OCI-LY7 (cell line): ENCODE results near the gene PIGN. TPM values are rescaled to one million over a fixed set of nuclear protein-coding genes. Genes with fewer than 3 reads are reported as not detected.

Source experiments
- BruUV-seq: library from RNA; stranded (reverse); fragments of 400-500 nt; replicated peaks from 2 replicates; lab custom pipeline; 2021; lab: Mats Ljungman, UMichigan
- CTCF ChIA-PET: fragments of 300-600 bp; sonication (Branson Sonifier 250); formaldehyde crosslinking; loops from one replicate; lab custom pipeline; 2022; ENCODE audit warnings: antibody characterized with exemption; ENCODE audit not compliant: unreplicated experiment; lab: Charles Lee
- POLR2A ChIA-PET: fragments of 300-600 bp; sonication (Branson Sonifier 250); formaldehyde crosslinking; loops from one replicate; lab custom pipeline; 2022; ENCODE audit warnings: antibody characterized with exemption; lab: Charles Lee
- DNase-seq: peaks from one replicate; pipeline ENCODE4 v3.0.0-alpha.2; 2015; ENCODE audit warnings: low spot score
- H2AFZ ChIP-seq: fragments of 200-600 bp; sonication (generic), shearing (Covaris generic); 2 replicates; pipeline ENCODE4 v1.6.1; 2014; ENCODE audit warnings: mild to moderate bottlenecking, antibody characterized with exemption, low read length, moderate library complexity
- H3K27ac ChIP-seq: fragments of 200-600 bp; sonication (generic); 2 replicates; pipeline ENCODE4 v1.5.1; 2014; ENCODE audit warnings: mixed run types, low read depth, mild to moderate bottlenecking, moderate library complexity, low read length, inconsistent platforms; ENCODE audit not compliant: poor library complexity, severe bottlenecking
- H3K36me3 ChIP-seq: fragments of 200-600 bp; sonication (generic); 2 replicates; pipeline ENCODE4 v1.6.1; 2014; ENCODE audit warnings: mild to moderate bottlenecking, antibody characterized with exemption, low read length, moderate library complexity, mixed read lengths; ENCODE audit not compliant: insufficient read depth
- H3K4me1 ChIP-seq: fragments of 200-600 bp; sonication (generic); 2 replicates; pipeline ENCODE4 v1.5.1; 2014; ENCODE audit warnings: mild to moderate bottlenecking, low read length; ENCODE audit not compliant: insufficient read depth, poor library complexity, severe bottlenecking
- H3K4me2 ChIP-seq: fragments of 200-600 bp; sonication (generic); 2 replicates; pipeline ENCODE4 v1.6.1; 2014; ENCODE audit warnings: mild to moderate bottlenecking, low read length
- H3K4me3 ChIP-seq: fragments of 200-600 bp; sonication (generic); 2 replicates; pipeline ENCODE4 v1.5.1; 2014; ENCODE audit warnings: mild to moderate bottlenecking, low read depth, low read length; ENCODE audit not compliant: poor library complexity, severe bottlenecking
- H3K79me2 ChIP-seq: fragments of 200-600 bp; sonication (generic); 2 replicates; pipeline ENCODE4 v1.6.1; 2016; ENCODE audit warnings: low read depth, mild to moderate bottlenecking, low read length, moderate library complexity, mixed read lengths; ENCODE audit not compliant: insufficient read depth
- H3K9me2 ChIP-seq: fragments of 200-600 bp; sonication (generic); 2 replicates; pipeline ENCODE4 v1.6.1; 2016; ENCODE audit warnings: mild to moderate bottlenecking, low read length, mixed read lengths; ENCODE audit not compliant: insufficient read depth
- H3K9me3 ChIP-seq: fragments of 200-600 bp; sonication (generic); 2 replicates; pipeline ENCODE4 v1.6.1; 2014; ENCODE audit warnings: mild to moderate bottlenecking, mixed run types, low read length, mixed read lengths
- H4K20me1 ChIP-seq: fragments of 200-600 bp; sonication (generic); 2 replicates; pipeline ENCODE4 v1.6.1; 2014; ENCODE audit warnings: mild to moderate bottlenecking, antibody characterized with exemption, low read length, moderate library complexity, mixed read lengths; ENCODE audit not compliant: insufficient read depth
- EZH2phosphoT487 ChIP-seq: fragments of 200-600 bp; sonication (generic); IDR thresholded peaks from 2 replicates; pipeline ENCODE4 v1.6.1; 2018; ENCODE audit warnings: low read depth, borderline replicate concordance, mild to moderate bottlenecking, mixed run types, antibody characterized with exemption, low read length, moderate library complexity, mixed read lengths
- intact Hi-C: fragments of 100-400 bp; cut with micrococcal nuclease; formaldehyde crosslinking; loops from one replicate; pipeline ENCODE4 v1.10.0; 2022; ENCODE audit not compliant: unreplicated experiment
- total RNA-seq, 2 experiments: library from RNA; depleted of rRNA in 1 of 2; stranded (reverse); fragments of >200 nt in 1 of 2; shearing (Covaris generic) in 1 of 2; gene quantifications; 2 replicates each; pipeline ENCODE4 v1.2.3, GENCODE V29; 2014 to 2022
- TF ChIP-seq, protein P1 (sequence below): fragments of 200-600 bp; sonication (generic); conservative IDR thresholded peaks from 2 replicates; pipeline ENCODE4 v1.5.1; 2014; ENCODE audit warnings: mild to moderate bottlenecking, antibody characterized with exemption, low read length, moderate library complexity, mixed read lengths

Gene PIGN
- total RNA-seq, 2 experiments from 2014 or later: 10.9 to 23.7 TPM

DNA sequence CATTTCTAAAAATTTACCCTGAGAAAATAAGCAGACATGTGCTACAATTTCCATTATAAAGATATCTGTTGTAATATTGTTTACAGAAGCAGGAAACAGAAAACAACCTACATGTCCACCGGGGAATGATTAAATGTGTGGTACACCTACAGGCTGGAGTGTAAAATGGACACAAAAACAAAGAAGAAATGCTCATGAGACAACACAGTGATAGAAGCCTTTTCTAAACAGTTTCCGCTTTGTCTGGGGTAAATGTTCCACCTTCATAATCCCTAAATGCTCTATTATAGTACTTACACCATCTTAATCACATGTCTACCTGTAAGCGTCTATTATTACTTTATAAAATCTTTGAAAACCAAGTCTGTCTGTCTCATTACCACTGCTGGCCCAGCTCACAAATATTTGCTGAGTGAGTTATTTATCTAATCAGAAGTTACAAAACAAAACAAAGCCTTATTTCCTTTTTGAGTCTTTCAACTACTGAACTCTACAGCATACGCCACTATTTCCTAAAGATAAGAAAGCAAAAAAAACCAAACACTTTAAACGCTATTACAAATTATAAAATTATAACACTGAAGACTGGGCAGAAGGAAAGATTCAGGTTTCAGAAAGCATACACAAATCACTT lies 95.3 kb downstream of the PIGN start:
- Histone ChIP-seq H2AFZ (no peak overlapping the region), H3K9me3 (no peaks in the 10 kb centered on the region), H3K36me3 (no peaks in the 10 kb centered on the region; the same call in 1 of the 2 replicates), H3K4me2 (no peak overlapping the region), H3K4me3 (no peak overlapping the region), H3K27ac (no peak overlapping the region), H4K20me1 (no peaks in the 10 kb centered on the region), H3K4me1 (no peaks in the 10 kb centered on the region), H3K9me2 (no peaks in the 10 kb centered on the region), H3K79me2 (no peaks in the 10 kb centered on the region)
- DNase-seq: no peak
- no TSS peak for BruUV-seq
- POLR2A ChIA-PET: no interaction called here
- CTCF ChIA-PET: no interaction called here
- intact Hi-C loops: no loop called here
- no peak for TF ChIP-seq EZH2phosphoT487
- TF ChIP-seq, protein P1, sequence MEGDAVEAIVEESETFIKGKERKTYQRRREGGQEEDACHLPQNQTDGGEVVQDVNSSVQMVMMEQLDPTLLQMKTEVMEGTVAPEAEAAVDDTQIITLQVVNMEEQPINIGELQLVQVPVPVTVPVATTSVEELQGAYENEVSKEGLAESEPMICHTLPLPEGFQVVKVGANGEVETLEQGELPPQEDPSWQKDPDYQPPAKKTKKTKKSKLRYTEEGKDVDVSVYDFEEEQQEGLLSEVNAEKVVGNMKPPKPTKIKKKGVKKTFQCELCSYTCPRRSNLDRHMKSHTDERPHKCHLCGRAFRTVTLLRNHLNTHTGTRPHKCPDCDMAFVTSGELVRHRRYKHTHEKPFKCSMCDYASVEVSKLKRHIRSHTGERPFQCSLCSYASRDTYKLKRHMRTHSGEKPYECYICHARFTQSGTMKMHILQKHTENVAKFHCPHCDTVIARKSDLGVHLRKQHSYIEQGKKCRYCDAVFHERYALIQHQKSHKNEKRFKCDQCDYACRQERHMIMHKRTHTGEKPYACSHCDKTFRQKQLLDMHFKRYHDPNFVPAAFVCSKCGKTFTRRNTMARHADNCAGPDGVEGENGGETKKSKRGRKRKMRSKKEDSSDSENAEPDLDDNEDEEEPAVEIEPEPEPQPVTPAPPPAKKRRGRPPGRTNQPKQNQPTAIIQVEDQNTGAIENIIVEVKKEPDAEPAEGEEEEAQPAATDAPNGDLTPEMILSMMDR: no peak

DNA sequence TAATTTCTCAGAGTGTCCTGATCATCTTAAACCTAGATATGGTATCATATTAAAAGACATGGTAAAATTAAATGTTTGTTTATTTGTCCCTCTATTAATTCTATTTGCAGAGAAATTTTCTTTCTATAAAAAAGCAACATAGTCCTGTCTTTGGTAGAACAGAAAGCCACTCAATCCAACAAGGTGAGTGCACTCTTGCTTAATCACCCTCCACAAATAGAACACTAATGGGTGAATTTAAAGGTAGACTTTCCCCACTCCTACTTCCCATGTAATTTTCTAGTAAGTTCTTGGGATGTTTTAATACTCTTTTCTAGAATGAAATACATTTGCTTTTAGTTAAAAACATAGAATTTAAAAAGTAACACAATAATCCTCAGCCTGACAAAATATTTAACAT lies 97.7 kb downstream of the PIGN start:
- intact Hi-C loops: no loop called here
- Histone ChIP-seq H3K4me2 (no peak overlapping the region), H3K9me3 (no peaks in the 10 kb centered on the region), H3K36me3 (no peaks in the 10 kb centered on the region; the same call in 1 of the 2 replicates), H3K27ac (no peak overlapping the region), H3K79me2 (no peaks in the 10 kb centered on the region), H2AFZ (no peak overlapping the region), H4K20me1 (no peaks in the 10 kb centered on the region), H3K9me2 (no peaks in the 10 kb centered on the region), H3K4me3 (no peak overlapping the region), H3K4me1 (no peaks in the 10 kb centered on the region)
- TF ChIP-seq, protein P1: no peak
- TF ChIP-seq EZH2phosphoT487: no peak
- no peak for DNase-seq
- ChIA-PET POLR2A (no interaction called here), CTCF (no interaction called here)
- no TSS peak for BruUV-seq

DNA sequence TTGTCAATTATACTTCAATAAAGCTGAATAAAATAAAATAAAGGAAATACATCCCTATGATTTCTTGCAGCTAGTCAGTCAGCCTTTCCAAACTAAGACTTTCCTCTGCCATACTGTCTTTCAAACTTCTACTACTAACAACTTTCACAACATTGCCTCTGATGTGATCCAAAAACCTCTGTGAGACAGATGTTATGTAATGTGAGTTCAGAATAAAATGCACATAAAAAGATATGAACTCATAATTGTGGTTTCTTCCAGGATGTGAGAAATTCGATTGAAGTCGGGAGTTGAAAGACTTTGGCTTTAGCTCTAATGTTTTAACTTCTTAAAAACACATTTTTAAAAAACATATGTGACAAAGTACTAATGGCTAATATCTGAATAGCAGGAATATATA lies 98.7 kb downstream of the PIGN start:
- no TSS peak for BruUV-seq

More for the DNA sequence above, 98.7 kb downstream of the PIGN start:
- TF ChIP-seq EZH2phosphoT487: no peak
- TF ChIP-seq, protein P1: no peak
- Histone ChIP-seq H3K4me1 (no peaks in the 10 kb centered on the region), H3K9me3 (no peaks in the 10 kb centered on the region), H3K9me2 (no peaks in the 10 kb centered on the region), H2AFZ (no peak overlapping the region), H3K27ac (no peak overlapping the region), H4K20me1 (no peaks in the 10 kb centered on the region), H3K36me3 (no peaks in the 10 kb centered on the region; the same call in 1 of the 2 replicates), H3K4me2 (no peak overlapping the region), H3K4me3 (no peak overlapping the region), H3K79me2 (no peaks in the 10 kb centered on the region)
- intact Hi-C loops: no loop called here
- CTCF ChIA-PET: no interaction called here
- POLR2A ChIA-PET: interaction anchor here (0.6 to 0.9 kb wide), 2 partner anchors 18 to 19 kb away, joined by 3 to 4 read pairs; no protein-coding TSS in a partner anchor
- DNase-seq: no peak
